ENCODE results near the gene CYP1A2.
A peak's percentile ranks its signal among the peaks of the same experiment; 100 is the strongest.

Gene CYP1A2

GRCh38 chr15:74778599-74778970, 29.9 kb downstream of the CYP1A2 start:
- ChIA-PET POLR2A (interaction anchor here (1.5 to 2.1 kb wide), 3 partner anchors 8 to 21 kb away, joined by 5 to 8 read pairs (median 8); no protein-coding TSS in a partner anchor), CTCF (interaction anchor here (1.1 to 35.2 kb wide), 9 partner anchors 4 to 784 kb away, joined by 3 to 1226 read pairs (median 11); partner anchors contain the start of genes CLK3, COX5A, CSK and PML)
- no peak for DNase-seq (ENCODE audit: extremely low spot score)
- TF ChIP-seq, protein P1, sequence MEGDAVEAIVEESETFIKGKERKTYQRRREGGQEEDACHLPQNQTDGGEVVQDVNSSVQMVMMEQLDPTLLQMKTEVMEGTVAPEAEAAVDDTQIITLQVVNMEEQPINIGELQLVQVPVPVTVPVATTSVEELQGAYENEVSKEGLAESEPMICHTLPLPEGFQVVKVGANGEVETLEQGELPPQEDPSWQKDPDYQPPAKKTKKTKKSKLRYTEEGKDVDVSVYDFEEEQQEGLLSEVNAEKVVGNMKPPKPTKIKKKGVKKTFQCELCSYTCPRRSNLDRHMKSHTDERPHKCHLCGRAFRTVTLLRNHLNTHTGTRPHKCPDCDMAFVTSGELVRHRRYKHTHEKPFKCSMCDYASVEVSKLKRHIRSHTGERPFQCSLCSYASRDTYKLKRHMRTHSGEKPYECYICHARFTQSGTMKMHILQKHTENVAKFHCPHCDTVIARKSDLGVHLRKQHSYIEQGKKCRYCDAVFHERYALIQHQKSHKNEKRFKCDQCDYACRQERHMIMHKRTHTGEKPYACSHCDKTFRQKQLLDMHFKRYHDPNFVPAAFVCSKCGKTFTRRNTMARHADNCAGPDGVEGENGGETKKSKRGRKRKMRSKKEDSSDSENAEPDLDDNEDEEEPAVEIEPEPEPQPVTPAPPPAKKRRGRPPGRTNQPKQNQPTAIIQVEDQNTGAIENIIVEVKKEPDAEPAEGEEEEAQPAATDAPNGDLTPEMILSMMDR (IDR thresholded peaks at IDR 0.05; ENCODE audit: control extremely low read depth, extremely low read depth, low read depth, missing control alignments): no peak

GRCh38 chr15:74779162-74779648, 30.6 kb downstream of the CYP1A2 start:
- TF ChIP-seq, protein P1 (IDR thresholded peaks at IDR 0.05; ENCODE audit: control extremely low read depth, extremely low read depth, low read depth, missing control alignments): no peak
- CTCF ChIA-PET: interaction anchor here (1.1 to 35.2 kb wide), 6 partner anchors 4 to 167 kb away, joined by 3 to 1226 read pairs (median 445); partner anchors contain the start of genes CLK3 and CSK
- DNase-seq (ENCODE audit: extremely low spot score): no peak
- POLR2A ChIA-PET: interaction anchor here (1.2 kb wide), 1 partner anchor 9 kb away, joined by 3 read pairs; no protein-coding TSS in a partner anchor

- ChIA-PET POLR2A (interaction anchor here (0.6 to 1.2 kb wide), 2 partner anchors 7 to 127 kb away, joined by 3 to 10 read pairs; no protein-coding TSS in a partner anchor), CTCF (interaction anchor here (1.0 to 35.2 kb wide), 9 partner anchors 6 to 165 kb away, joined by 3 to 1226 read pairs (median 11); partner anchors contain the start of genes CLK3, CSK and FAM219B)
- DNase-seq (ENCODE audit: extremely low spot score): no peak
- TF ChIP-seq, protein P1 (IDR thresholded peaks at IDR 0.05; ENCODE audit: control extremely low read depth, extremely low read depth, low read depth, missing control alignments): no peak
Observed at GRCh38 chr15:74780523-74781430, 32.1 kb downstream of the CYP1A2 start.

GRCh38 chr15:74781431-74782258, 33.0 kb downstream of the CYP1A2 start, which contains the start of gene CSK:
Gene CSK, plus strand, starts transcription at chr15:74782080. Its CDS starts 16,218 bp downstream, at chr15:74798298.
- CTCF ChIA-PET: interaction anchor here (1.0 to 35.2 kb wide), 8 partner anchors 7 to 154 kb away, joined by 3 to 1226 read pairs (median 8); partner anchors contain the start of genes CLK3, CSK and FAM219B
- TF ChIP-seq, protein P1 (IDR thresholded peaks at IDR 0.05; ENCODE audit: control extremely low read depth, extremely low read depth, low read depth, missing control alignments): peak; percentile 66
- POLR2A ChIA-PET: interaction anchor here (0.6 kb wide), 1 partner anchor 126 kb away, joined by 10 read pairs; no protein-coding TSS in a partner anchor
- DNase-seq (ENCODE audit: extremely low spot score): peak; percentile 87

GRCh38 chr15:74782259-74783071, 33.8 kb downstream of the CYP1A2 start:
- no peak for DNase-seq (ENCODE audit: extremely low spot score)
- TF ChIP-seq, protein P1 (IDR thresholded peaks at IDR 0.05; ENCODE audit: control extremely low read depth, extremely low read depth, low read depth, missing control alignments): no peak
- ChIA-PET POLR2A (no interaction called here), CTCF (interaction anchor here (1.3 to 35.2 kb wide), 6 partner anchors 8 to 155 kb away, joined by 4 to 1226 read pairs (median 352); partner anchors contain the start of genes CLK3 and CSK)

Data from GM10248 (cell line).